Measurements from ENCODE around the gene LTBP4.

LTBP4 gene

GRCh38 chr19:40605216-40605971 lies 4.2 kb downstream of the LTBP4 start (continued):
- TF ChIP-seq CTCF (tag by site-specific recombination; IDR thresholded peaks at IDR 0.05) (peak; percentile 99), PRDM2 (tag by site-specific recombination; IDR thresholded peaks at IDR 0.05; ENCODE audit: borderline replicate concordance) (no peak), TRIM28 (IDR thresholded peaks at IDR 0.05; ENCODE audit: borderline replicate concordance, low read length) (no peak), ZNF600 (tag by site-specific recombination; IDR thresholded peaks at IDR 0.05) (peak; percentile 94), ZBTB17 (tag by site-specific recombination; IDR thresholded peaks at IDR 0.05) (peak; percentile 69), ZBTB49 (tag by site-specific recombination; IDR thresholded peaks at IDR 0.05; ENCODE audit: low read depth) (no peak), ATF2 (tag by site-specific recombination; IDR thresholded peaks at IDR 0.05; ENCODE audit: low read depth) (no peak), ZNF311 (tag by site-specific recombination; IDR thresholded peaks at IDR 0.05; ENCODE audit: borderline replicate concordance) (no peak), ZNF341 (tag by site-specific recombination; IDR thresholded peaks at IDR 0.05; ENCODE audit: low read depth) (peak; percentile 87), ZNF354C (tag by site-specific recombination; IDR thresholded peaks at IDR 0.05; ENCODE audit: borderline replicate concordance, low read depth) (no peak), ZBTB10 (tag by site-specific recombination; IDR thresholded peaks at IDR 0.05) (0 out of 2 replicates have a peak, but pooled peaks have one; percentile 35), ZNF629 (tag by site-specific recombination; IDR thresholded peaks at IDR 0.05) (peak; percentile 64), ZNF664 (tag by site-specific recombination; IDR thresholded peaks at IDR 0.05) (no peak), BCL11A (tag by site-specific recombination; IDR thresholded peaks at IDR 0.05; ENCODE audit: low read depth) (peak; percentile 63), RBAK (tag by site-specific recombination; IDR thresholded peaks at IDR 0.05) (no peak), SALL2 (tag by site-specific recombination; IDR thresholded peaks at IDR 0.05; ENCODE audit: borderline replicate concordance) (no peak), ZNF157 (tag by site-specific recombination; IDR thresholded peaks at IDR 0.05) (no peak), ZNF302 (tag by site-specific recombination; IDR thresholded peaks at IDR 0.05; ENCODE audit: low read depth) (no peak), ZBTB20 (tag by site-specific recombination; IDR thresholded peaks at IDR 0.05) (peak; percentile 81), ZFP41 (tag by site-specific recombination; IDR thresholded peaks at IDR 0.05; ENCODE audit: borderline replicate concordance) (no peak), ZNF571 (tag by site-specific recombination; IDR thresholded peaks at IDR 0.05) (no peak), ZNF174 (tag by site-specific recombination; IDR thresholded peaks at IDR 0.05) (no peak), ZNF837 (tag by site-specific recombination; IDR thresholded peaks at IDR 0.05) (peak; percentile 83; the same call in 1 of the 2 replicates), ZXDB (tag by site-specific recombination; IDR thresholded peaks at IDR 0.05) (peak; percentile 90)
